Measurements from ENCODE around the gene EME2.

The EME2 gene

DNA sequence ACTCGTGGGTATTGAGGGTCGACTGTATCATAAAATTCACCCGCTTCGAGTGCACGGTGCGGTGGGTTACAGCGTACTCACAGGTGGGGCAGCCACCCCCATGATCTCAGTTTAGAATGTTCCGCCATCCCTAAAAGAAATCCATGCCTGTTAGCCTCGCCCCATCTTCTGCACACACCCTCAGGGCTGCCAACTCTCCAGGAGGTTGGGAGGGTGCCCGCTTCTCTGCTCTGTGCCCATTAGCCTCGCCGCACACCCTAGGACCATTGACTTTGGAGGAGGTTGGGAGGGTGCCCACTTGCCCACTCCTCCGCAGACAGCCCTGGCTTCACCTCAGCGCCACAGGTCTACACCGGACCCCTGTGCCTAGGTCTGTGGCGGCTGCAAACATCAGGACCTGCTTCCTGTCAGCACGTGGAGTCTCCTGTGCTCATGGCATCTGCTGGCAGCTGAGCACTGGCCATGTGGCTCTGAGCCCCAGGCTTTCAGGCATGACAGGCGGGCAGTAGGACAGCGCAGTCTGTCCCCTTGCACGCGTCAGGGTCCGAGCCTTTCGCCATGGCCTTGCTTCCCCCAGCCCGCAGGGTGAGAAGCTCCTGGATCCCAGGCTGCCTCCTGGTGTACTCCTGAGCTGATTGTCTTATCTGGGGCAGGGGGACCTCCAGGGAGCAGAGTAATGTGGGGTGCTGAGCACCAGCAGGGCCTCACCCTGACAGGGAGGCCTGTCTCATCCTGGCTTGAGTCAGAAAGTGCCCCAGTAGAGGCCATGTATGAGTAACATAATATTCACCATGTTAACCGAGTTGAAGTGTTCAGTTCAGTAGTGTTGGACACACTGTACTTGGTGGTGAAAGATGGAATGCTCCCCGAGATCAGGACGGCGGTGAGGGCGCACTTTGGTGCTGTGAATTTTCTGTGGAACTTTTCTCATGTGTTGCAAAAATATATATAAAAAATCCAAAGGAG lies 23.2 kb upstream of the EME2 start:
- H3K4me3 ChIP-seq (ENCODE audit: low read depth, low read length): no peak overlapping the region
- TF ChIP-seq, protein P1, sequence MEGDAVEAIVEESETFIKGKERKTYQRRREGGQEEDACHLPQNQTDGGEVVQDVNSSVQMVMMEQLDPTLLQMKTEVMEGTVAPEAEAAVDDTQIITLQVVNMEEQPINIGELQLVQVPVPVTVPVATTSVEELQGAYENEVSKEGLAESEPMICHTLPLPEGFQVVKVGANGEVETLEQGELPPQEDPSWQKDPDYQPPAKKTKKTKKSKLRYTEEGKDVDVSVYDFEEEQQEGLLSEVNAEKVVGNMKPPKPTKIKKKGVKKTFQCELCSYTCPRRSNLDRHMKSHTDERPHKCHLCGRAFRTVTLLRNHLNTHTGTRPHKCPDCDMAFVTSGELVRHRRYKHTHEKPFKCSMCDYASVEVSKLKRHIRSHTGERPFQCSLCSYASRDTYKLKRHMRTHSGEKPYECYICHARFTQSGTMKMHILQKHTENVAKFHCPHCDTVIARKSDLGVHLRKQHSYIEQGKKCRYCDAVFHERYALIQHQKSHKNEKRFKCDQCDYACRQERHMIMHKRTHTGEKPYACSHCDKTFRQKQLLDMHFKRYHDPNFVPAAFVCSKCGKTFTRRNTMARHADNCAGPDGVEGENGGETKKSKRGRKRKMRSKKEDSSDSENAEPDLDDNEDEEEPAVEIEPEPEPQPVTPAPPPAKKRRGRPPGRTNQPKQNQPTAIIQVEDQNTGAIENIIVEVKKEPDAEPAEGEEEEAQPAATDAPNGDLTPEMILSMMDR (IDR thresholded peaks at IDR 0.05; ENCODE audit: insufficient read depth, low read length, missing control alignments): no peak
- no peak for DNase-seq (ENCODE audit: low read depth, low spot score)
- POLR2A ChIA-PET: interaction anchor here (0.5 kb wide), 1 partner anchor 1057 kb away, joined by 3 read pairs; no protein-coding TSS in a partner anchor
- CTCF ChIA-PET: interaction anchor here (2.2 kb wide), 1 partner anchor 44 kb away, joined by 6 read pairs; the partner anchor contains the start of gene MAPK8IP3

DNA sequence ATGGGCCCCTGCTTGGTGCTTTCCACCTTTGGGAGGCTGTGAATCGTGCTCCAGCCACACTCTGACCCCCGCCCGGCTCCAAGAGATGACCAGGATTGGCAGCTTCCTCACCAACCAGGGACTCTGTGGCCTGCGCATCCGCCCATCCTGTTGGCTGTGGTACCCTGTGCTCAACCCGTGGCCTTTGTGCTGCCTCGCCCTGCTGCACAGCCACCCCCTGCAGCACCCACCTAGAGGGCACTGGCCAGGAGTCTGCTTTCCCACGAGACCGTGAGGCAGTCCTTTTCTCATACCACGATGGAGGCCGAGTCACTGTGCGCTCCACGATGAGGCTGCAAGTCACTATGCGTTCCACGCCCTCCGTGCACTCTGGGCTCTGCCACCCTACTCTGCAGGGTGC lies 20.7 kb upstream of the EME2 start:
- TF ChIP-seq, protein P1 (IDR thresholded peaks at IDR 0.05; ENCODE audit: insufficient read depth, low read length, missing control alignments): no peak
- ChIA-PET POLR2A (no interaction called here), CTCF (interaction anchor here (0.8 kb wide), 1 partner anchor 28 kb away, joined by 3 read pairs; no protein-coding TSS in a partner anchor)
- DNase-seq (ENCODE audit: low read depth, low spot score): no peak
- H3K4me3 ChIP-seq (ENCODE audit: low read depth, low read length): no peak overlapping the region

DNA sequence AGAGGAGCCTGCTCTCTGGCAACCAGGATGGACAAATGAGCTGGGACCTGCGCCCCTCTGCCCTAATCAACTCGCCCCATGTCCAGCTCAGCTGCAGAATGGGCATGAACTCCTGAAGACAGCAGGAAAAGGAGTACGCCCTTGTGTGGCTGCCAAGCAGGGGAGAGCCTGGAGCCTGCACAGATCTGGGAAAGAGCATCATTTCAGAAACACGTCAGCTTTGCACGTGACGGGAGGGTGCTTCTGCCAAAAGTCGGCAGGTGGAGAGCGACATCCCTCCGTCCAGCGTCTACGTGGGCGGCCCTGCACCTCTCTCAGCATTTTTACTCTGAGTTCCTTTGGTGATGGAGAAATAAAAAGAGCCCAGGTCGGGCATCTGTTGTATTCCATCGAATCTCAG lies 19.8 kb upstream of the EME2 start:
- ChIA-PET CTCF (interaction anchor here (0.8 kb wide), 1 partner anchor 29 kb away, joined by 3 read pairs; no protein-coding TSS in a partner anchor), POLR2A (no interaction called here)
- no peak for DNase-seq (ENCODE audit: low read depth, low spot score)
- TF ChIP-seq, protein P1 (IDR thresholded peaks at IDR 0.05; ENCODE audit: insufficient read depth, low read length, missing control alignments): no peak
- no peak overlapping the region for H3K4me3 ChIP-seq (ENCODE audit: low read depth, low read length)

GRCh38 chr16:1754204-1754603 lies 18.4 kb upstream of the EME2 start:
- TF ChIP-seq, protein P1 (IDR thresholded peaks at IDR 0.05; ENCODE audit: insufficient read depth, low read length, missing control alignments): no peak
- ChIA-PET POLR2A (no interaction called here), CTCF (interaction anchor here (0.7 kb wide), 1 partner anchor 10 kb away, joined by 3 read pairs; no protein-coding TSS in a partner anchor)
- no peak for DNase-seq (ENCODE audit: low read depth, low spot score)
- no peak overlapping the region for H3K4me3 ChIP-seq (ENCODE audit: low read depth, low read length)

DNA sequence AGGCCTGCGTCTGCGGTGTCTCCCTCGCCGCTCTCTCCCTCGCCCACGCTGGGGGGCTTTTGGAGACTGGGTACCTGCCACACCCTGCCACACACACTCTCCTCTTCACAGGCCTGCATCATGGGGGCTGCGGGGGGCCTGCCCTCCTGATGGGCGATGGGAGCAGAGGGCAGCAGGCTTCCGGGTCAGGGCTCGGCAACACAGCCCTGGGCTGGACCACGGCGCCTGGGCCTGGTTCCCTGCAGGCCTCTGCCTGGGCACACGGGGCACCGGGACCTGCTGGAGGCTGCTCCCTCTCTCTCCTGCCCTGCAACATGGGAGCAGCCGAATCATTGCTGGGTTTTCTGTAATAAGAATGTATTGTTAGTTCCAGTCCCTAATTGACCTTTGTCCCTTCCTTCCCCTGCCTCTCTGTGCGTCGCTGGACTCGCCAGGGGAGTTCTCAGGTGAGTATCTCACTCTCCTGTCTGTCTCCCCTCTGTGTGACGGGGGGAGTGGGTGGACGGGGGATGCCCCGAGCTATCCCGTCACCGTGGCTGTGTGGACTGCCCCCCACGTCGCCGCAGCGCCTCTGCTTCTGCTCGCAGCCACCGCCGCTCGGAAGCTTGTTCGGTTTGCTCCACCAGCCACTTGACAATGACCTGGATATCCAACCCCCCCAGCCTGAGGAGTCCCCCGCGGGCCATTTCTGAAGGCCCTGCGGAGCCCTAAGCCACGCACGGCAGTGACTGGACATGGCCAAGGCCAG lies 14.7 kb upstream of the EME2 start:
- ChIA-PET CTCF (interaction anchor here (0.6 to 1.1 kb wide), 2 partner anchors 52 to 176 kb away, joined by 4 read pairs; partner anchors contain the start of gene MAPK8IP3), POLR2A (no interaction called here)
- TF ChIP-seq, protein P1 (IDR thresholded peaks at IDR 0.05; ENCODE audit: insufficient read depth, low read length, missing control alignments): no peak
- DNase-seq (ENCODE audit: low read depth, low spot score): no peak
- no peak overlapping the region for H3K4me3 ChIP-seq (ENCODE audit: low read depth, low read length)

Measured in AG04449 (cell line).